GM19468 (cell line): Measurements from ENCODE around the gene TACSTD2.
A peak's percentile ranks its signal among the peaks of the same experiment; 100 is the strongest.
"Not testable (repeated sequence)": the region's sequence is repeated elsewhere in the genome, so short reads cannot be mapped to it uniquely, and the experiment has no call there.

Experiments used
- ATAC-seq: cut with Tn5 transposase; IDR thresholded peaks from one replicate; pipeline ENCODE4 v1.9.1; 2021; ENCODE audit warnings: mild to moderate bottlenecking, moderate library complexity, moderate number of reproducible peaks; ENCODE audit not compliant: unreplicated experiment; ENCODE audit errors: extremely low read depth

The TACSTD2 gene

DNA sequence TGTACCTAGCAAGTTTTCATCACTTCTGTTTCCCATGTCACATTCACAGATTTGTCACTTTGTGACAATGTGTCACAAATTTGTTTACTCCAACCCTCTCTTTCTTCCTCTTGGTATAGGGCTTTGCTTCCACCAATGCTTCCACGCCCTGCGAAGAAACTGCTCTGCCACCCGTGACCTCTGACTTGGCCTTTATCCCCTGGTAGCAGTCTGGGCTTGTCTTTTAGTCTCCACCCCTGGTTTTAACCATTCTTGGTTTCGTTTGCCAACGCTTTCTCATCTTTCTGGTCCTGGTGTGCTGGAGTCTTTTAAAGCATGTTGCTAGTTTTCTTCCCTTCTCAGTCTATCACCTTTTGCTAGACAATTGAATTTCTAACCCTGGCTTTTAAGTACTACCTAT, 8.1 kb downstream of the TACSTD2 start:
- ATAC-seq: no peak

DNA sequence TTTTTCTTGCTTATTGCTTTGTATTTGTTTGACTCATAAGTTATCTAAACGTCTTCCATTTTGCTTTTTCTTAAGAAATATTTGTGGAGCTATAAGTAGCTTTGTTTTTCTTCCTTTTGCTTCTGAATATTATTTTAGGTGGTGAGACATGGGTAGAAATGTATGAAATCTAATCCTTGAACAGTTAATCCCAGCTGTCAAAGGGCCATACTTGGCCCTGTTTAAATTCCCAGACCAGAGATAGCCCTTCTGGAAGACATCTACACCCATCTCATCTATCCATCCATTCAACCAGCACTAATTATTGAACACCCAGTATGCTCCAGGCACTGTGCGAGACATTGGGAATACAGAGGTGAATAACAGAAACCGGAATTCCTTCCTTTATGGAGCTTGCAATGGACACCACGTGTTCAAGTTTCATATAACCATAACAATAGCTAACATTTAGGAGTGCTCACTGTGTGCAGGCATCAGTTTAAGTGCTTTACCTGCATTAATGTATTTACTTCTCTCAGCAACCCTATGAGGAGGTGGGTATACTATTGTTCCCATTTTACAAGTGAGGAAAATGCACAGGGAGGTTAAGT, 8.7 kb downstream of the TACSTD2 start:
- no peak for ATAC-seq

DNA sequence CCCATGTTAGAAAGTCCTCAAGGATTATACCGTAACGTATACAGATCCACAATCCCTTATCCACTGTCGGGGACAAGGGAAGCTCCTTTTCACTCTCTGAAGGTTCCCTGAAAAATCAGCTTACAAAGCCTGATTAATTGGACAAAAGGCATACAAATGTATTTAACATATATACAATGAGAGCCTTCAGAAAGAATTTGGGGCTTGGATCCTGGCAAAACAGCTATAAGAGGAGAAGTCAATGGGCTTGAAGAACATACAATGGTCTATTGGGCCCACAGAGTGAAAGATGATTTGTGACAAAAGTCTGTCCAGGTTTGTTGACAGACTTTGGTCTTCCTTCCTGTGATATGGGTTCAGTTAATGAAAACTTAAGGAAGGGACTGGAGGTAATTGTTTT, 10.7 kb downstream of the TACSTD2 start:
- no peak for ATAC-seq

DNA sequence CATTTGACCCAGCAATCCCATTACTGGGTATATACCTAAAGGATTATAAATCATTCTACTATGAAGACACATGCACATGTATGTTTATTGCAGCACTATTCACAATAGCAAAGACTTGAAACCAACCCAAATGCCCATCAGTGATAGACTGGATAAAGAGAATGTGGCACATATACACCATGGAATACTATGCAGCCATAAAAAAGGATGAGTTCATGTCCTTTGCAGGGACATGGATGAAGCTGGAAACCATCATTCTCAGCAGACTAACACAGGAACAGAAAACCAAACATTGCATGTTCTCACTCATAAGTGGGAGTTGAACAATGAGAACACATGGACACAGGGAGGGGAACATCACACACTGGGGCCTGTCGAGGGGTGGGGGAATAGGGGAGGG, 13.3 kb downstream of the TACSTD2 start:
- not testable (repeated sequence) for ATAC-seq

DNA sequence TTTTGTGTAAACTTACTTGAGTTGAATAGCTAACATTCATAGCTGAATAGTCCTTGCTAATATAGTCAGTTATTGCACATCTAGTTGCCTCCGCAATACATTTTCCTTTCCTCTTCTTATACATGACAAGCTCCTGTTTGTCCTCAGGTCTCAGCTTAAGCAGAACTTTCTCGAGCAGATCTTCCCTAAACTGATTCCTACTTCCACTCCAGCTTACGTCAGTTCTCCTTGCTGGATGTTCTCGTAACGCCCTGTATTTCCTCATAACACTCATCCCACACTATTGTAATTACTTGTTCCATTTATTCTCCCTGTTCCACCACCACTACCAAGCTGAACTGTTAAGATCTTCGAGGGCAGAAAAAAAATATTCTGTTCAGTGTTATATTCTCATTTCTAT, 15.4 kb downstream of the TACSTD2 start:
- no peak for ATAC-seq

DNA sequence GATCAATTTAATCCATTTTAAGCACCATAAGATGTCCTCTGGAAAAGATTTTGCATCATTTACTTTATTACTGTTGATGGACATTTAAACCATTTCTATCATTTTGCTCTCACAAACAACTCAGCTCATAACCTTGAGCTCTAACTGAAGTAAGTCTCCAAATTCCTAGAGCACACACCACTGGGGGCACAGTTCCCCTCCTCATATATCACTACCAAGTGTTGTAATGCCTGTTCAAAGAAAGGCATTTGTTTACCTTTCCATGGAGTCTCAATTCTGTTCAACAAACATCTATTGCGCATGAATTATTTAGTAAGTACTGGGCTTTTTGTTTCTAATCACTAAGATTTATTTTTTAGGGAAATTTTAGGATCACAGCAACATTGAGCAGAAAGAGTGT, 21.7 kb downstream of the TACSTD2 start:
- ATAC-seq: no peak

DNA sequence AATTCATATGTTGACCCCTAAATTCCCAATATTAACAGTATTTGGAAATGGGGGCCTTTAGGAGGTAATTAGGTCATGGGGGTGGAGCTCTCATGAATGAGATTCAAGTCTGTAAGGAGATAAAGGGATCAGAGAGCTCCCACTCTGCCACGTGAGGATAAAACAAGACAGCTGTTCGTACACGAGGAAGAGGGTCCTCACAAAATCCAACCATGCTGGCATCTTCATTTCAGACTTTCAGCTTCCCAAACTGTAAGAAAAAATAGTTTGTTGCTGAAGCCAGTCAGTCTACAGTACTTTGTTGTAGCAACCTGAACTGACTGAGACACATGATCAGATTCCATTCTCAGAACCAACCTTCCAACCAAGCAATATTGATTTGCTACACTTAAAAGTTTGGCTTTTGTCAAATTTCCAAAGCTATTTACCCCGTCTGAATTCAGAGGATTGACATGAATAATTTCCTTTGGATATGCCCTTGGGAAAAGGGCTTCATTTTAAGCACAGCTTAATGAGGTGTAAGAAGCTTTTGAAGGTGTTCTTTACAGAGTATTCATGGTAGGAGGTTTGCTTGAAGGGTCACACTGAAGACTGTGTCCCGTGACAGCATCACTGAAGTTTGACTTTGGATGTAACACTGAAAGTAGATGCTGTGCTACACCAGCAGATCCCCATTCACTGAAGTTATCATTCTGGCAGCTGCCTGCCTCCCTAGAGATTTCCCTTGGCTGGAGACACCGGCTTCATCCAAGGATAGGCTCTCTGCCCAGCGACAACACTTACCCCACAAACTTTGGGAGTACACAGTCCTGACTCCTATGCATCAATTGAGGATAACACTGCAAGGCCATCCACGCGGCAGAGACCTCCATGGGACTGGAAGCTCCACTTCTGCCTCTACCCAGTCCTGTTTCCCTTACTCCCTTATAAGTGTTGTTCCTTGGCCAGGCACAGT, 25.6 kb downstream of the TACSTD2 start:
- ATAC-seq: no peak

DNA sequence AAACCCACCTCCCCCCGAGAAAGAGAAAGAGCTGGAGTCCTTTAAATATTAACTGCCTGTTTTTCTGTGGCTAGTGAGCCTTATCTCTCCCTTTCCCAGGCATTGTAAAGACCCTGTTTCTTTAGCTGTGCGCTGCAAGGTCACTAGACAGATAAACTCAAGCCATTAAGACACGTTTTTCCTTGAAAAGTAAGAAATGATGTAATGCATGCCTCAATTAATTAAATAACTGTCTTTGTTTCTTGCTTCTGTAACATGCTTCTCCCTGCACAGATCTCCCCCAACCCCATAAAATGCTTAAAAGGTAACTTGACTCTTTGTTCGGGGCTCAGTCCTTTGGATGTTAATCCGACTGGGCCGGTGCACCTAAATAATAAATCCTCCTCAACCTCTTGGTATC, 27.8 kb downstream of the TACSTD2 start:
- not testable (repeated sequence) for ATAC-seq

DNA sequence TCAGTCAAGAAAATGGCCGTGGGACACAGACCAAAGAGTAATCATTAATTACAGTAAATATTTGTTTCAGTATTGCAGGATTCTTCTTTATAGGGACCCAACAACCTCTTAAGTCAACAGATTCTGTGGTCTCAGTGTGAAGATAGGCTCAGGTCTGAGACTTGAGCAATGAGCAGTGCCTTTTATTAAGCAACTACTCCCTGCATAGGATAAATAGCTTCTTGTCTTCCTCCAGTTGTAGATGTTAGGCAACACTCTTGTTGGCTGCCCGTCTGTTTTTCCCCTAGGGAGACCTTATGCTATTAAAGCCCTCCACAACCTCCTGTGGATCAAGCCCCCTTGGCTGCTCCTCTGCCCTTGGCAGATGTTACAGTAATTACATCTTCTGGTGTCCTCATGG, 28.7 kb downstream of the TACSTD2 start:
- no peak for ATAC-seq

DNA sequence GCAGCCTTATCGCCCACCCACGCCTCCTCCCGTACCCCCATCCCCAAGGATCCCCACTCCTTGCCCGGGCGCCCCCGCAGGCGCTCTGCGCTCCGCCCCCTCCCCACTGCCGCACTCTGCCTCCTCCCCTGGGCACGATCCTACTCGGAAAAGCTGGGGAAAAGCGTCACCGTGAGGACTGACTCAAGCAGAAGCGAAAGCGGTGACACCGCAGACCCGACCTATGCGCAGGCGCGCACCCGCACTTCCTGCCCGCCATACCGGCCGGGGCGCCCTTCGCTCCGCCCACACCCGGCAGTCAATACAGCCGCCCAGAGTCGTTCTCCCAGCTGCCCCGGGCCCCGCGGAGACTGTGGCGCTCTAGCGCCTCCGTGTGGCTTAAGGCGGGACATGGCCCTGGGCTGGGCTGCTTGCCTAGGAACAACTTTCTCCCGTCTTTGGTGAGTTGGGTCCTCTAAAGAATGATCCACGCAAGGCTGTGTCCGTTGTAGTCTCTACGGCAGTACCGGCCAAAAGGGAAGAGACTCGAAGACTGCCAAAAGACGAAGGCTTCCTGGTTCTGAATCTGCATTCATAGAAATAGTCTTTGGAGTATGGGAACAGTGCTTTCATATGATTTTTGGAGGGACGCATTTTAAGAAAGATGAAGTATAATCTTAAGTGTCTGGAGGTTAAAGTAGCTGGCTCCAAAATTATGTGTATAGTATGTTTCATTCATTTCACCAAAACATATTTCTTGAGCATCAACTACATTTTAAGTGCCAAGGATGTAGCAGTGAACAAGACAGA, 30.3 kb downstream of the TACSTD2 start, which contains the start of gene OMA1:
OMA1 (minus strand) TSS at position 207 of the 789 bp plus-strand sequence. CDS start 7,432 bp downstream, outside the sequence.
- ATAC-seq: peak; percentile 96

DNA sequence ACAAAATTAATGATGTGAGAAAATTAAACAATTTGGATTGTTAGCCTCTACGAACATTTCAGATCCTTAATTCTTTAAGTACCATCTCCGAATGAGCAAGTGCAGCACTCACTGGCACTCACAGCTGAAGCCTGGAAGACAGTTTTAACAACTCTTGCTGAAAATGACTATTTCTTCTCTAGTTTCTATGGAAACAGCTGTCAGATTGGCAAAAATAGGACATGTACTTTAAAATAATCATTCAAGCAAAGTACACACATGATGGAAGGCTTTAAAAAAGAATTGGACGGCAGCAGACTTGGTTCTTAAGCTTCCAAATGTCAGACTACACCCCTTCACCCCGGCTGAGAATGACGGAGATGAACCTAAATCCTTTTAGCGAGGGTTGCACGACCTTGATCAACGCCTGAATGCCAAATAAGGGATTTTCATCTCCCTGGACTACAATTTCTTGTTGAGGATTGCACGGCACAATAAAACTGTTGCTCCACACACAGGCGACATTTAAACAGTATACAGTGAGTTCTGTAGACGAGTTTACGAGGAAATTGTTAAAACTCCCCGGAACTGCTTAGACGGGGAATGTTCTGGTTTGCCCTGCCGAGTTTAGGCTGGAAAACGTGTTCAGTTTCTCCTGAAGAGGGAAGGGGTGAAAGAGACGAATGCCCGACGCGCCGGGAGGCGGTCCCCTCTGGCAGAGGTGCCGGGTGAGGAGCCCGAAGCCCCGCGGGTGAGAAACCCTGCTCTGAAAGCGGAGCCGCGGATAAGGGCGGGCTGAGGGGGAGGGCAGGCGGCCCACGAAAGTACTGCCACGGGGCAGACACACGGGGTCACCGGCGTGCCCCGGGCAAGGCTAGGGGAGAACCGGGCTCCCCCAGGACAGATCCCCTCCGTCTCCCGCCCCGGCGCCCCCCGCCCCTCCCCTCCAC, 31.2 kb downstream of the TACSTD2 start:
- no peak for ATAC-seq

DNA sequence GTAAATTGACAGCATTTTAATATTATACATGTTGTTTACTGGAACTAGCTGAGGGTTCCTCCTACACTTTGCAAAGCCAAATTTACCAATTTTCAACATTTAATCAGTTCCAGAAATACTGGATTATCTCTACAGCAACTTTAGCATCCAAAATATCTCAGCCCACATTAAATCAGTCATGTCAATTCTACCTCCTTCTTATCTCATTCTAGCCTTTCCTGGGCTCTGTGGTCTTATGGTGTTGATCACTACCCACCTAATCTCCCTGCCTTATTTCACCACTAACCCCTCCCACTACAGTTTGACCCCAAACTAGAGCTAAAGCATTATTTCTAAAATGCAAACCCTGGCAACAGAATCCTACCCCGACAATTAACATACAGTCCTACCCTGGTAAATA, 33.8 kb downstream of the TACSTD2 start:
- ATAC-seq: no peak

DNA sequence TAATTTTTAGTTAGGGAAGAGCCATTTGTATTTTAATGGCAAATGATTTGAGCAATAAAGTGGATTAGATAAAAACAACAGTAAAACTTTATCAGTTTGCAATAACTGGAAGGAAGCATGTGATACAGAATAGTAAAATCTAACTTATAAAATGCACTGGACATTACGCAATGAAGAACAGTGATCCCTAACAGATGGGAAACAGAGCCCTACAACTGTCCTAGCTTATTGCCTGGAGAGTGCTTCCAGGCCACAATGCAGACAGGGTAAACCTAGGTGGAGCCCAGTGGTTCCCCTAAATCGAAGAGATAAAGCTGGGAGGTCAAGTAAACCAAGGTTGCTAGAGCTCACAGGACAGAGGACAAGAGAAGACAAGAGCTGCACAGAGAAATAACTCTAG, 37.5 kb downstream of the TACSTD2 start:
- ATAC-seq: no peak

DNA sequence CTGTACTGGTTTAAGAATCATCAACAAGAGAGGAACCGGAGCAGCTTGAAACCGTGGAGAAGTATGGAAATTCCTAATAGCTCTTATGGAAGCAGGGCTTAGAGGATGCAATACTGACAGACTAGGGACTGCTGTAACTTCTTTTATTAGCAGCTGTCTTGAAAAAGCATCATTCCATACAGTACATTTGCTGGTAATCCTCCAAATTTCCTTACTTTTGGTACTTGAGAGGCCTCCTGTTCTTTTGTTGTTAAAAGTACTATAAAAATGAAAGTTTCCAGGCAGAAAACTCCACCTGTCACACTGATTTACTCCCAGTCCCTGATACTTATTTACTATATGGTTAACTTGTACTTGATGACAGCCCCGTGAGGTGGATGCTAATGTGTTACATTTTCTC, 38.2 kb downstream of the TACSTD2 start:
- ATAC-seq: no peak

DNA sequence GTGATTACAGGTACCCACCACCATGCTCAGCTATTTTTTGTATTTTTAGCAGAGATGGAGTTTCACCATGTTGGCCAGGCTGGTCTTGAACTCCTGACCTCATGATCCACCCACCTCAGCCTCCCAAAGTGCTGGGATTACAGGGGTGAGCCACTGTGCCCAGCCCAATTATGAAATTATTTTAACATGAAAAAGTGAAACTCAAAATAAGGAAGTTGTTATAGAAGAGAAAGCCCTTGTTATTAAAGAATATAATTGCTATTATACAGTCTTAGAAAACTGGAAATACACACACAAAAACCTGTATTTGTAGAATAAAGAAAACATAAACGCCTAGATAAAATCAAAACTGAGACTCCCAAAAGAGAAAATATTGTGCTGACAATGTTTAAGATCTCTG, 45.2 kb downstream of the TACSTD2 start:
- ATAC-seq: not testable (repeated sequence)

DNA sequence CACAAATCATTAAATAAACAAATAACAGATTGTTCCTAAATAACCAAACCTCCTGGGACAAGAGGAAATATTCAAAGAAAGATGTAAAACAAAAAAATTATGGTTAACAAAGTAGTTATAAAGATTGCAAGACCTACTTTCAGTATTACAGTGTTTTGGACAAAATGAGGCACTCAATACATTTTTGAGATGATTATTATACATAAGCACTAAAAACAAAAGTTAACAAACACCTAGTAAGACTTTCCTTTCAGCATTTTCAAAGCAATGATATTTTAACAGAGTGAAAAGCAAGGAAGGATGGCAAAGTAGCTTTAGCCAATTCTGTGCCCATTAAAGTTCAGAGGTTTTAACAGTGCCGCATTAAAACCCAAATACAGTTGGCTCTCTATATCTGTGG, 47.8 kb downstream of the TACSTD2 start:
- no peak for ATAC-seq

DNA sequence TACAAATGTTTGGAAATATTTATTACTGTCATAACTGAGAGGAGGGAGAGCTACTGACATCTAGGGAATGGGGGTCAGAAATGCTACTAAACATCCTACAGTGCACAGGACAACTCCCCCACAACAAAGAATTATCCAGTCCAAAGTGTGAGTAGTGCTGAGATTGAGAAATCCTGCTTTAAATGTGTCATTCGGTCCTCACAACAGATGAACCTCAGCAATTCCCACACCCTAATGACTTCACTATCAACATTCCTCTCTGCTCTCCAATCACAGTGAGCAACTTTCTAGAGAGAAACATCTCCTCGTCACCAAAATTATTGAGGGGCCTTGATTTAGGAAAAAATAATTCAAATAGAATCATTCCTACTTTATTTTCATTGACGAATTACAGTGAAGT, 48.5 kb downstream of the TACSTD2 start:
- ATAC-seq: no peak
